GM12892 (cell line): ENCODE measurements around the gene GPS1.

Experiments
- DNase-seq: peaks from one replicate; pipeline ENCODE4 v3.0.0; 2011; ENCODE audit not compliant: insufficient read length
- FAIRE-seq: peaks from 2 replicates; lab custom pipeline; 2011; peaks lifted over from hg19 to GRCh38; lab: Jason Lieb, UNC
- POLR2A ChIP-seq: IDR thresholded peaks from 2 replicates; pipeline ENCODE4 v1.6.1; 2011; ENCODE audit warnings: low read depth, low read length, control low read depth
- POLR2AphosphoS5 ChIP-seq: IDR thresholded peaks from 2 replicates; pipeline ENCODE4 v1.6.1; 2011; ENCODE audit warnings: low read depth, low read length, control low read depth
- TAF1 ChIP-seq: IDR thresholded peaks from 2 replicates; pipeline ENCODE4 v1.6.1; 2011; ENCODE audit warnings: low read depth, mild to moderate bottlenecking, control low read depth, low read length, borderline replicate concordance

The GPS1 gene

GRCh38 chr17:82023447-82024241 is 28.1 kb upstream of the GPS1 start:
- TF ChIP-seq POLR2A (no peak), POLR2AphosphoS5 (no peak), TAF1 (no peak)
- DNase-seq (no peak), FAIRE-seq (peak; percentile 33)

DNA sequence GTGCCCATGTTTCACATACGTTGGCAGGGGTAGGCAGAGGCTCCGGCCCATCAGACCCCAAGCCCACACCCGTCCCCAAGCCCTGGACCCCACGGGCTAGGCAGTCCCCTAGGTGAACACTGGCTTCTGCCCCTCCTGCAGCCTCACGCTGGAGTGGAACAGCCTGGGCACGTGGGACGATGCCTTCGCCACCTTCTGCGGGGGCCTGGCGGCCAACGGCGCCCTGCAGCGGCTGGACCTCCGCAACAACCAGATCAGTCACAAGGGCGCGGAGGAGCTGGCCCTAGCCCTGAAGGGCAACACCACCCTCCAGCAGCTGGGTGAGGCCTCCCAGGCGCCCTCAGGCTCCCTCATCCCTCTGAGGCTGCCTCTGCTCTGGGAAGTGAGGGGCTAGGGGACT is 26.8 kb upstream of the GPS1 start:
- TF ChIP-seq TAF1 = no peak
- no peak for TF ChIP-seq POLR2A
- TF ChIP-seq POLR2AphosphoS5 = no peak
- no peak for DNase-seq
- FAIRE-seq = no peak

- TF ChIP-seq TAF1 = no peak
- no peak for TF ChIP-seq POLR2AphosphoS5
- no peak for TF ChIP-seq POLR2A
- FAIRE-seq = no peak
- no peak for DNase-seq
Observed at GRCh38 chr17:82025401-82026107, 26.1 kb upstream of the GPS1 start.

DNA sequence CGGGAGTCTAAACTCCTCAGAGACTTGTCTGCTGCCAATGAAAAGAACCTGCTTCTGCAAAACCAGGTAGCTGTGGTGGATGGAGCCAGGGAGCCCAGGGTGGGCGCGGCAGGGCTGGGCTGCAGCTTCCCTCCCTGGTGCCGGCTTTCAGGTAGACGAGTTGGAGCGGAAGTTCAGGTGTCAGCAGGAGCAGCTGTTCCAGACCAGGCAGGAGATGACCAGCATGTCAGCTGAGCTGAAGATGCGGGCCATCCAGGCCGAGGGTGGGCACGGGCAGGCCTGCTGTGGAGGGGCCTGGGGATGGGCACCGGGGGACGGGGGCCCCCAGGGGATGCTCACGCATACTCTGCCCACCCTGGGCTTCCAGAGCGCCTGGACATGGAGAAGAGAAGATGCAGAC is 23.5 kb upstream of the GPS1 start:
- no peak for DNase-seq
- TF ChIP-seq TAF1 (no peak), POLR2AphosphoS5 (no peak)
- no peak for FAIRE-seq

GRCh38 chr17:82028966-82029365 is 22.7 kb upstream of the GPS1 start:
- no peak for FAIRE-seq
- TF ChIP-seq POLR2A (no peak), POLR2AphosphoS5 (no peak), TAF1 (no peak)

GRCh38 chr17:82029391-82029790 is 22.3 kb upstream of the GPS1 start:
- no peak for TF ChIP-seq POLR2AphosphoS5
- no peak for TF ChIP-seq TAF1
- no peak for TF ChIP-seq POLR2A
- DNase-seq (no peak), FAIRE-seq (no peak)

More at GRCh38 chr17:82028966-82029365, 22.7 kb upstream of the GPS1 start:
- no peak for DNase-seq

DNA sequence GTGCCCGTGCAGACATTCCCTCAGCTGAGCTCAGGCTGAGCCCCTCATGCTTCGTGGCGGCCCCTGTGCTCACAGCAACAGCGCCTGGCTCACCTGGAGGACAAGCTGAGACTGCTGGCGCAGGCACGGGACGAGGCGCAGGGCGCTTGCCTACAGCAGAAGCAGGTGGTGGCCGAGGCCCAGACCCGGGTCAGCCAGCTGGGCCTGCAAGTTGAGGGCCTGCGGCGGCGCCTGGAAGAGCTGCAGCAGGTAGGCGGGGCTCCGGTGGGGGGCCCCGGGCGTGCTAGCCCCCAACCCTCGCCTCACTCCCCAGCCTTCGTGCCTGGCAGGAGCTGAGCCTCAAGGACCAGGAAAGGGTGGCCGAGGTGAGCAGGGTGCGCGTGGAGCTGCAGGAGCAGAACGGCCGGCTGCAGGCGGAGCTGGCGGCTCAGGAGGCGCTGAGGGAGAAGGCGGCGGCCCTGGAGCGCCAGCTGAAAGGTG is 21.7 kb upstream of the GPS1 start:
- FAIRE-seq (no peak), DNase-seq (no peak)
- no peak for TF ChIP-seq TAF1

DNA sequence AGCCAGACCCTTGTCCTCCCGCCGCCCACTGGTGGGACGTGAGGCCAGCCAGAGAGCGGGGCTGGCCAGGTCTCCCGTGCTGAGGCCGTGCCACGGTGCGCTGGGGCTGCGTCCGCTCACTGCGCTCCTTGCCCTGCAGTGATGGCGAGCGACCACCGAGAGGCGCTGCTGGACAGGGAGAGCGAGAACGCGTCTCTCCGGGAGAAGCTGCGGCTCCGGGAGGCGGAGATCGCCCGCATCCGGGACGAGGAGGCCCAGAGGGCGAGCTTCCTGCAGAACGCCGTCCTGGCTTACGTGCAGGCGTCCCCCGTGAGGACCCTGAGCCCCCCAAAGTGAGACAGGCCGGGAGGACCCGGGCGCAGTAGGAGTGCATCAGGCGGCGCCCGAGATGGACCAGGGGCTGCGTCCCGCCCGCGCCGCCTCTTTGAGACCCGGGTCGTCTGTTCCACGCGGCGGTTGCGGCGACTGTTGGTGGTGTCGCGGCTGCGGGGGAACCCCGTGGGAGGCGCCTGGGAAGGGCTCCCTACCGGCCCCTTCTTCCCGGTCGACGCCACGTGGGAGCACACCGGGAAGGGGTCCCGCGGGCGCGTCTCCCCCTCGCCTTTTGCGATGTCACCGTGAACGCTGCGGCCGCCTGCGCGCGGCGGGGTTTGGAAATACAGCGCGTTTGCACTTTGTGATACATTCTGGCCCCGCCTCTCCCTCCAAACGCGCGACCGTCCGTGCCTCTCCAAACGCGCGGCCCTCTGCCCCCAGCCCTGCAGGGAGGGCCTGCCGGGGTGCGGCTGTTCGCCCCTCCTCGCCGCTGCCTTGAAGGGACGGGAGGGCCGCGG is 21.0 kb upstream of the GPS1 start:
- TF ChIP-seq POLR2AphosphoS5 (no peak), TAF1 (no peak), POLR2A (no peak)
- peak; percentile 76 for FAIRE-seq

DNA sequence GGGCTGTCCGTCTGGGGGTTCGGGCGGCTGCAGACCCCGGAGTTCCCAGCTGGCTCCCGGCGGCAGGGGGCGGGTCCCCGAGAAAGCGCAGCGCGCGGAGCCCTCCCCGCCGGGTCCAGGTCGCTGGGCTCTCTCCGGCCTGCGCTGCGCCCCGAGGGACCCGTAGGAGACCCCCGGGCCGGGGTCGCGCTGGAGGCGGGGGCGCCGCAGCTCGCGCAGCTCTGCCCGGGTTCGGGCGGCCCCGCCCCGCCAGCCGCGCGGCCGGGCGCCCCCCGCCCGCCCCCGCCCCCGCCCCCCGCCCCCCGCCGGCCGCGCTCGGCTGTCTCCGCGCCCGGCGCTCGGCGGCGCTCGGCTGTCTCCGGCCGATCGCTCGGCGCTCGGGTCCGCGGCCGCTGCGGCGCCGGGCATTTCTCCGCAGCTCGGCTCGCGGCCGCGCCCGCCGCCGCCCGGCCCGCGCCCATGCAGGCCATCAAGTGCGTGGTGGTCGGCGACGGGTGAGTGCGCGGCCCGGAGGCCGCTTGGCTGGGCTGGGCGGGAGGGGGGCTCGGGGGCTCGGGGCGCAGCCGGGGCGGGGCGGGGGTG is 20.3 kb upstream of the GPS1 start, which contains the start of gene RAC3:
Gene RAC3 (plus strand): TSS at position 376 of the 582 bp plus-strand sequence. CDS start 84 bp downstream, at position 460.
- FAIRE-seq (peak; percentile 38), DNase-seq (no peak)
- no peak for TF ChIP-seq POLR2A
- TF ChIP-seq POLR2AphosphoS5 = no peak

More for the DNA sequence above, 21.0 kb upstream of the GPS1 start:
- peak; percentile 93 for DNase-seq

GRCh38 chr17:82031885-82032627 is 19.6 kb upstream of the GPS1 start:
- no peak for DNase-seq
- no peak for TF ChIP-seq TAF1
- TF ChIP-seq POLR2AphosphoS5 = no peak
- TF ChIP-seq POLR2A = no peak
- no peak for FAIRE-seq

GRCh38 chr17:82033359-82034085 is 18.2 kb upstream of the GPS1 start:
- no peak for TF ChIP-seq POLR2AphosphoS5
- TF ChIP-seq TAF1 = no peak
- TF ChIP-seq POLR2A = no peak
- DNase-seq (no peak), FAIRE-seq (no peak)
